Uterus (tissue), 2 donors: ENCODE measurements around the gene CCN5.

ENCODE experiments used
- CTCF ChIP-seq, 4 experiments: fragments of 200-600 bp in 2 of 4; fragments of 450-650 bp in 2 of 4; sonication (generic) in 2 of 4; IDR thresholded peaks; one replicate each; pipeline ENCODE4 v1.5.1; 2016 to 2019; ENCODE audit warnings: antibody characterized with exemption in 4 of 4, mild to moderate bottlenecking in 2 of 4, moderate library complexity in 1 of 4
- POLR2A ChIP-seq, 2 donors: fragments of 450-650 bp; IDR thresholded peaks; one replicate each; pipeline ENCODE4 v1.6.1; 2016; ENCODE audit warnings: antibody characterized with exemption in 2 of 2, mild to moderate bottlenecking in 1 of 2, moderate library complexity in 1 of 2

GRCh38 chr20:44720621-44720996 lies 5.4 kb downstream of the CCN5 start:
- TF ChIP-seq CTCF (IDR thresholded peaks at IDR 0.05): no peak
- no peak for TF ChIP-seq POLR2A (IDR thresholded peaks at IDR 0.05)
